ENCODE measurements around the gene TXLNB.

DNA sequence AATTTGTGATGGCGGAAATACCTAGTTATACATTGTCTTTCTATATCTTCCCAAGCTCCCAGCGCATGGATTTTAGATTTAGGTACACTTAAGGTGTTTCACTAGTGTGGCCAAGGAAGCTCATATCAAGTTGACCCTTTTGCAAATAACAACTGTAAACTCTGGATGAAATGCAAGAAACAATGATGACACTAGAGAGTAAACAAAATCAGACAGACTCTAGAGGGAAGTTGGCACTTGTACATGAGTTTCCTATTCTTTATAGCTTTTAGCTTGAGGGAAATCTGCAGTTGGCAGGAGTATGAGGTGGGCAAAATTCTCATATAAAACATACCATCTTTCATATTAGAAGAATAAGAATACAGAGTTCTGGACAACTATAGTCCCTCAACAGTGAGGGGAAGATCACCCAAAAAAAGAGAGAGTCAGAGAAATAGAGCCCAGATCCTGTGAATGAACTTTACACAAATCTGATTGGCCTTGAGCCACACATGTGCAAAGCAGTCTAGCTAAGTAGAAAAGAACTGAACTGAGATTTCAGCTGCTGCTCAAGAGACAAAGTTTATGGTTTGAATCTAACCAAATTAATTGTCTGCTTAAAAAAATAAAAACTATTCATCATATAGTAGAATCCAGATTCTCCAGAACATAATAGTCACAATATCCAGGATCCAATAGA lies 26.1 kb downstream of the TXLNB start:
- TF ChIP-seq, protein P1, sequence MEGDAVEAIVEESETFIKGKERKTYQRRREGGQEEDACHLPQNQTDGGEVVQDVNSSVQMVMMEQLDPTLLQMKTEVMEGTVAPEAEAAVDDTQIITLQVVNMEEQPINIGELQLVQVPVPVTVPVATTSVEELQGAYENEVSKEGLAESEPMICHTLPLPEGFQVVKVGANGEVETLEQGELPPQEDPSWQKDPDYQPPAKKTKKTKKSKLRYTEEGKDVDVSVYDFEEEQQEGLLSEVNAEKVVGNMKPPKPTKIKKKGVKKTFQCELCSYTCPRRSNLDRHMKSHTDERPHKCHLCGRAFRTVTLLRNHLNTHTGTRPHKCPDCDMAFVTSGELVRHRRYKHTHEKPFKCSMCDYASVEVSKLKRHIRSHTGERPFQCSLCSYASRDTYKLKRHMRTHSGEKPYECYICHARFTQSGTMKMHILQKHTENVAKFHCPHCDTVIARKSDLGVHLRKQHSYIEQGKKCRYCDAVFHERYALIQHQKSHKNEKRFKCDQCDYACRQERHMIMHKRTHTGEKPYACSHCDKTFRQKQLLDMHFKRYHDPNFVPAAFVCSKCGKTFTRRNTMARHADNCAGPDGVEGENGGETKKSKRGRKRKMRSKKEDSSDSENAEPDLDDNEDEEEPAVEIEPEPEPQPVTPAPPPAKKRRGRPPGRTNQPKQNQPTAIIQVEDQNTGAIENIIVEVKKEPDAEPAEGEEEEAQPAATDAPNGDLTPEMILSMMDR (conservative IDR thresholded peaks at IDR 0.05; ENCODE audit: low read depth, low read length), result no peak
- TF ChIP-seq EZH2 (IDR thresholded peaks at IDR 0.05; ENCODE audit: low read length, unreplicated experiment) (no peak), EZH2phosphoT487 (IDR thresholded peaks at IDR 0.05; ENCODE audit: borderline replicate concordance, low read length) (no peak)

All from PC-3 (cell line).